ENCODE data around the gene DDX42.

GRCh38 chr17:63853260-63853659 lies 79.3 kb downstream of the DDX42 start:
- TF ChIP-seq CTCF (IDR thresholded peaks at IDR 0.05 in 8 of 11, conservative IDR thresholded peaks at IDR 0.05 in 3 of 11) (no peak), POLR2AphosphoS5 (IDR thresholded peaks at IDR 0.05) (no peak)

Measured in spleen (tissue), 7 donors.